GM21381 (cell line): ENCODE results near the gene MAP3K1.
"Not testable (repeated sequence)": the region's sequence is repeated elsewhere in the genome, so short reads cannot be mapped to it uniquely, and the experiment has no call there.

Experiments used
- ATAC-seq: cut with Tn5 transposase; IDR thresholded peaks from one replicate; pipeline ENCODE4 v1.9.1; 2021; ENCODE audit warnings: mild to moderate bottlenecking, moderate library complexity; ENCODE audit not compliant: unreplicated experiment

The MAP3K1 gene

DNA sequence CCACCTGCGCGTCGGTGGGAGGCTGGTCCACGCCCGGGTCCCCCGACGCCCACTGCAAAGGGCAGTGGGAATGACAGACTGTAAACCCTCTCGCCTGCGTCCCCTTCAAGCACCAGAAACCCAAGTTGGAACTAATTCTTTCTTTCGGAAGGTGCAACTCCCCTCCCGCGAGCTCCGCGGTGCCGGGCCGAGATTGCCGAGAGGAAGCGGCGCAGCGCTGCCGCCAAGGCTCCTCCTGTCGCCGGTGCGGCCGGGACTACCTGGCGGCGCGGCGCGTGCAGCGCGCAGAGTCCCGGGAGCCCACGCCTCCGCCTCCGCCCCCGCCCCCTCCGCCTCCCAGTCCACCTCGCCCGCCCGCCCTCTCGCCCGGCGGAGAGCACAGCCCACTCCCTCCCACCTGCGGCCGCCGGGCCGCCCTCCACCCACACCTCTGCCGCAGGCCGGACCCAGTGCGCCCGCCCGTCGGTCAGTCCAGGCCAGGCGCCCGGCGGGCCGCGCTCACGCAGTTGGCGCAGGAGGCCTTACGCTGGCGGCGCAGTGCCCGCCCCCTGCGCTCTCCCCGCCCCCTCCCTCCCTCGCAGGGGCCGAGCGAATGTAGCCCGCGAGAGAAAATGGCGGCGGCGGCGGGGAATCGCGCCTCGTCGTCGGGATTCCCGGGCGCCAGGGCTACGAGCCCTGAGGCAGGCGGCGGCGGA is at the start of gene MAP3K1:
Gene MAP3K1, plus strand, starts transcription at position 587 of the 695 bp plus-strand sequence. Its CDS starts 25 bp downstream, at position 612.
- peak; percentile 54 for ATAC-seq

DNA sequence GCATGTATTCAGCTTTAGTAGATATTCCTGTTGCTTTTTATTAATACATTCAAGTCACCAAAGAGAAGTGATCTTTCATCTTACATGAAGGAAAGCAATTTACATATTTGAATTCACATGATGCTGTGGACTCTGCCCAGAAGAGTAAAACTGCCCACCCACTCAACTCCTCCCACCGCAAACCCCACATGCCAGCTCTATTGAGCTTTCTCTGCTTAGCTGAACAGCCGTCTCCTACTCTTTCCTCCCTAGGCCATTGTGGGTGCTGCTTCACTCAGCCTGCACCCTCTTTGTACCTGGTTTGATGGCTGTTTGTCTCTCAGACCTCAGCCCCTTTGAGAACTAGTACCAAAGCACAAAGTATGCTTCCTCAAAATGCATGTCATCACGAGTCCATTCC is 48.4 kb upstream of the MAP3K1 start:
- no peak for ATAC-seq

DNA sequence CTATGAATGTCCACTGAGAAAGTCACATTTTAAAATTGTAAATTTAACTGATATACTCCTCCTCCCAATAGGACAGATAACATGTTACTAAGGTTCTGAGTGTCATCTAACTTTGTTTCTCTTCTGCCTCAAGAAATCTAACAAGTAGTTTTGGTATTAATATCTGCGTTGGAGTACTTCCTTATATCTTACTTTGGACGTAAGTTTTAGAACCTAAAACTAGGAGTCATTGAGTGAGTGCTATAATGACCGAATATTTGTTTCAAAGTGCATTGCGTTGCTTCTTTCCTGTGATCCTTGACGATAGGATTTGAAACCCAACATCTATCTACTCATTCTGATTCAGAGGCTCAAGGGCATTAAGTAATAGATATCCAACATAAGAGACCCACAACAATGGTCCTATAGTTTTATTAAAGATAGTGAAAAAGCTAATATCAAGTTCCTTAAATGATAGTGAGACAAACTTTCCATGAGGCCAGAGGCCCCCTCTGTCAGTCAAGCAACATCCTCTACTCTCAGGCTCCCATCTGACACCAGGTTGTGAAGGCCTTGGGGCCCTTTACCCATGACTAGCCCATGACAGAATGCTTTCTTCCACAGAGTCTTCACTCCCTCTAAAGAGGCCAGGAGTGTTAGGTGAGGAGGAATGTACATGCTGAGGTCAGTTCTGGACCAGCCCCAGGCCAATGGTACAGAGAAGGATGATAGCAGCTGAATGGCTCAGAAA is 45.3 kb upstream of the MAP3K1 start:
- ATAC-seq: no peak

DNA sequence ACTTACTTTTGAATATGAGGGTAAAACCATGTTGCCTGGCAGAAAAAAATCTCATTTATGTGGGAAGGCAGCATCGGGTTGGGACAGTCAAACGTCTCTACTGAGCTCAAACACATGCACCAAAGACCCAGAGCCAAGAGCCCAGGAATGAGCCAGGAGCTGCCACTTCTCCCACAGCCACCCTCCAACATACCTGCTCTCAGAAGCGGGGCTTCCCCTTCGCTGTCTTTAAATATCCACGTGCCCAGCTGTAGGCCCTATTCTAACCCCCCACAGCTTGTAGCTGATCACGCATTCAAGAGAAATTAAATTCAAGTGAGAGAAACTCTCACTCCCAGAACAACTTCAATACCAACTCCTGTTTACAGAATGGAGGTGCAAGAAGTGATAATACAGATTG is 42.6 kb upstream of the MAP3K1 start:
- no peak for ATAC-seq

DNA sequence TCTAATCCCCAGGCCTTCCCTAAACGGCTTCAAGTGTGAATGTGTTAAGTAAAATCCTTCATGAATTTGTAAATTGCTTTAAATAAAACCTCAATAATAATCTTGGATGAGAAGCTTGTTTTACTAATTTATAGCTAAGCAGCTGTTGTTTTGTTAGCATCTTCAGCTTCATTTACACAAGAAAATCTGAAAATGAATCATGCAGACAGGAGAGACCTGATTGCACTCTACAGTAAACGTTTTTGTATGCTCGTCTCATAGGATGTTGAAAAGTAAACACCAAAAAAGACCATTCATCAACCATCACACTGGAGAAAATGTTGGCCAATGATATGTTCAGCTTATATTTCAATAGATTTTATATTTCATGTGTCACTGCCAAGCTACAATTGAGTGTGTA is 40.4 kb upstream of the MAP3K1 start:
- no peak for ATAC-seq

DNA sequence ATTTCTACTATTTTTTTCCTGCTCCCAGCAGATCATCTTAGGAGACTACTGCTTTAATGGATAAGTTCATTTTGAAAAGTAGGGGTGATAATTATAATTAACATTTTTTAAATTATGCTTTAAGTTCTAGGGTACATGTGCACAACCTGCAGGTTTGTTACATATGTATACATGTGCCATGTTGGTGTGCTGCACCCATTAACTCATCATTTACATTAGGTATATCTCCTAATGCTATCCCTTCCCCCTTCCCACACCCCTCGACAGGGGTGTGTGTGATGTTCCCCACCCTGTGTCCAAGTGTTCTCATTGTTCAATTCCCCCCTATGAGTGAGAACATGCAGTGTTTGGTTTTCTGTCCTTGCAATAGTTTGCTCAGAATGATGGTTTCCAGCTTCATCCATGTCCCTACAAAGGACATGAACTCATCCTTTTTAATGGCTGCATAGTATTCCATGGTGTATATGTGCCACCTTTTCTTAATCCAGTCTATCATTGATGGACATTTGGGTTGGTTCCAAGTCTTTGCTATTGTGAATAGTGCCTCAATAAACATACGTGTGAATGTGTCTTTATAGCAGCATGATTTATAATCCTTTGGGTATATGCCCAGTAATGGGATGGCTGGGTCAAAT is 39.0 kb upstream of the MAP3K1 start:
- not testable (repeated sequence) for ATAC-seq

DNA sequence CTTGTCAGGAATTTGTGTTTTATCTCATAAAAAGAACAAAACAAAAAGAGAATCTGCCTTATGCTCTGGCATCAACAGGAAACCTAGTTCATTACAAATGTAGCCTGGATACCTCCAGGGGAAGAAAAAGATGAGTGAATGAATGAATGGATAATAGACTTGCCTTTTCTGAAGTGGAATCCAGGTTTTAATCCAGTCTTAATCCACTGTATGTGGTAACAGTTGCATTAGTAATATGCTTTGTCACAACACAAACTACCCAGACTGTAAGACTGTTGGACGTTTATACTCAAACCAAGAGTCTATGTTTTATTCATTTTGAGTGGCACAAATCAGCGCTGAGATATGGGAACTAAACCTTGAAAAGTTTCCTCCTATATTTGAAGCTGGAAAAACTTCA is 32.1 kb upstream of the MAP3K1 start:
- ATAC-seq: no peak

DNA sequence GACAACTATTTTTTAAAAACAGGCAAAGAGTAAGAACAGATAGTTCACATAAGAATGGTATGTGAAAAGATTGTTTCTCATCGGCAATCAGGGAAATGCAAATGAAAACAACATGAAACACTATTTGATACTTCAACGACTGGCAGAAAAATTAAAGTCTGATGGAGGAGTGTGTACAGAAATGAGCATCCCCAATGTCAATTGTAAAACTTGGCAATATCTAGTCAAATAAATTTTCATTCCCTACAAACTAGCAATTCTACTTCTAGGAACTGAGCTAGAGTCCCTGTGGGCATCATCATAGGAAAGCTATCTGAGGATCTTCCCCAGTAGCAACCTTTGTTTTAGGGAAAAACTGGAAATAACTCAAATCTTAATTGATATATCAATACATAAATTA is 29.0 kb upstream of the MAP3K1 start:
- no peak for ATAC-seq

DNA sequence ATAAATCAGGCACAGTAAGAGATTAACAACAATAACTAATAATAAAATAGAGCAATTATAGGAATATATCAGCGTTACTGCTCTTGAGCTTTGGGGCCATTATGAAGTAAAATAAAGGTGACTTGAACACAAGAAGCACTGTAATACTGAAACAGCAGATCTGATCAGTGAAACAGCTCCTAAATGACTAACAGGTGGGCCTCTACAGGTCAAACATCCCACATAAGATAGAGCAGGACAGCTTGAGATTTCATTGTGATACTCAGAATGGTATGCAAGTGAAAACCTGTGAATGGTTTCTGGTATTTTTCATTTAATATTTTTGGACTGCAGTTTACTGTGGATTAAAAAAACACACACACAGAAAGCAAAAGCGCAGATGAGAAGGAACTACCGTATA is 24.0 kb upstream of the MAP3K1 start:
- peak; percentile 57 for ATAC-seq

DNA sequence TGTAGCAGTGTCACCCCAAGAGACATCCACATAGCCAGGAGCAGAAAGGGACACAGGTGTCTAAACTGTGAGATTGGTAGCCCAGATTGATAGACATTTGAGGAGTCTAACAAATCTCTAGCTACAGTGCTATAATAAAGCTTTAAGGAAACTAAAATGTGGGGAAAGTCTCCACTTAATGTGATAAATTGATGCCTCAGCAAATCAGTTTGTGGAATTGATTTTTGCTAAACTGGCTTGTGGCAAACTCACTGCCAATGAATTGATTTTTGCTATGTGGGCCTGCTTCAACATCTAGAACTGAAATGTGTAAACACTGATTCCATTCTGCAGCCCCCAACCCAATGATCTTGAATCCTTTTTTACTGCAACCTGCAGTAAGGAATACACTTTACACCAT is 16.8 kb upstream of the MAP3K1 start:
- ATAC-seq: no peak

DNA sequence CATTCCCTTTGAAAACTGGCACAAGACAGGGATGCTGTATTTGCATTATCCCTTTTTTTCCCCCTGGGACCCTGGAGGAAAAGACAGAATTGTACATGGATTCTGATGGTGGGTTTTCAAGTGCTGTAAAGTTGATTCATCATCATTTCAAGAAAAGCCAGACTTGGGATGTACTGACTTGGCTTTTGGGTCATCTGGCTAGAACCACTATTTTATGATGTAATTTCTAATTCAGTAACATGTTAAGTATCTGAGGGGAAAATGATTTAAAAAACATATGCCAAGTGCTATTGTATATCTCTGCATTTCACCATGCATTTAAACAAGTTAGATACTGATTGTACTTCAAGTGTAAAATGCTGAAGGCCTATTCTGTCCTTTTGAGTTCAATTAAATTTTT is 15.2 kb upstream of the MAP3K1 start:
- no peak for ATAC-seq

DNA sequence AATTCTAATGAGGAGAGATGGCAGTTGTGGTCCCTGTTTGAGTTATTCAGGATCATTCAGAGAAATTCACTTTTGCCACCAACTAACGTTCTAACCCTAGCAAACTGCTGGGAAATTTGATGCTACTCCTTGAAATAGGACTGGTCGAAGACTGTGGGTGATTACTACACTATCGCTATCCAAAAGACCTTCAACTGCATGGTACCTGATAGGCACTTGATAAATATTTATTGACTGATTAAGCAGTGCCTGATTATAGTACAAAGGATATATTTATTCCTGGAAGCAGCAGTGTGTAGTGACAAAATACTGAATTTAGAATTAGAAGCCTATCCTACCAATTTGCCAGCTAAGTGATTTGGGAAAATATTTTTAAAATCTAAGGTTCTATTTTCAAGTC is 14.1 kb upstream of the MAP3K1 start:
- no peak for ATAC-seq

DNA sequence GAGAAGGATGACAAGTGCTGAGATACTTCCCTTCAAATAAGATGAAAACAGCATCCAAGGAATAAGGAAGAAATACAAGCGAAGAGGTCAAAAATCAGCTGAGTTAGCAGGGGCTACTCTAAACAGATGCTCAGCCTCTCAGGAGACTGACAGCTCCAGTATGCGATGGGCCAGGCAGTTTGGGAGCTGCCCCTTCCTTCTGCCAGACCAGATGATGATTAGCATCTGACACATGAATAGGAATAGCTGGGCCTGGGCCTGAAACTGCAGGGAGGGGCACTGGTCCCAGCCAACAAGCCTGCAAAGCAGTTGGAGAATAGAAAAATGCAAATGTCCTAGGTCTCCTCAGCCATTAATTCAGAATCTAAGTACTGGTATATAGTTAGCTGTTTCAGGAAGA is 13.1 kb upstream of the MAP3K1 start:
- no peak for ATAC-seq

DNA sequence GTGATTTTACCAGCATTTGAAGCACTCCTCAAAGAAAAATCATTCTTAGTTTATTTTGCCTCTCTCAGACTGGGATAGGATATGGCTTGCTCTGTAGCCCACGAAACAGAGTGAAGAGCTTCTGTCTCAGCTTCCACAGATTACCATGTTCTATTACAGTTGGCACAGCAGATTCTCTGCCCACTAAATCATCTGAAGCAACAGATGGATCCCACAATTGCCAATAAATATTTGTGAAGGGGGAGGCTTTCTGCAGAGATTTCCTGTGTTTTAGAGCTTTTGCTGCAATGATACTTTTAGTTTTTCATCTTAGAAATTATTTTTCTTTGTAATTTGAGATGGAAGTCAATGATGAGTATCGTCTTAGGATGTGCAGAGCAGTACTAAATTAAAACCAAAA is 12.3 kb upstream of the MAP3K1 start:
- ATAC-seq: no peak

DNA sequence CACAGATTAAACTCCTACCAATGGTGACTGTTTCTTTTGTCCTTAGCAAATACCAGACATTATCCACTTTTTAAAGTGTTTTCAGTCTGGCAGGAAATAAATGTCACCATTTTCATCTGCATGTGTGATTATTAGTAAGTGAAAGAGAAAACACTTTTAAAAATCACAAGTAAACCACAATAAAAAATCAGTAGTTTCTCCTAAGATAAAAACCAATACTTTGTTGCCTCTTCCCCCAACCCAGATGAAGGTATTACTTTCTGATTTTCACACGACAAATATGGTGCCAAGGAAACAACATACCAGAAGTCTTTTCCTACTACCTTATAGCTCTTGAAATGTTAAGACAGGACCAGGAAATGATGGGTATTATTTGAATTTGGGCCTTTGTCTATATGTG is 11.5 kb upstream of the MAP3K1 start:
- no peak for ATAC-seq

DNA sequence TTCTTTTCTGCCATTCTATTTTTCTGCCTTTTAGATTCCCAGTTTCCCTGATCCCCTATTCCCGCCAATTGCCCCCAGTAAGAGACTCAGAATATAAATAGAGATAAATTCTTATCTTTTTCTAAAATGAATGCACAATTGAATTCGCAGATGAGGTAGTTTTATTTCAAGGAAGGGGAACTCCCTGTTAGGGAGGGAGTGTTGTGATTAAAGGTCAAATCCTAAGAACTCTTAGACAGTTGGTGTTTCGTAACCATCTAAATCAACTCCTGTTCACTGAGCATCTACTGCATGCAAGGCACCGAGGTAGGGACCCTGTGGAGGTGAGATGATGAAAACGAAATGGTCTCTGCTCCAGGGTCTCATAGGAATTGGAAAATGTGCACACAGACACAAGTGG is 7.7 kb upstream of the MAP3K1 start:
- no peak for ATAC-seq

DNA sequence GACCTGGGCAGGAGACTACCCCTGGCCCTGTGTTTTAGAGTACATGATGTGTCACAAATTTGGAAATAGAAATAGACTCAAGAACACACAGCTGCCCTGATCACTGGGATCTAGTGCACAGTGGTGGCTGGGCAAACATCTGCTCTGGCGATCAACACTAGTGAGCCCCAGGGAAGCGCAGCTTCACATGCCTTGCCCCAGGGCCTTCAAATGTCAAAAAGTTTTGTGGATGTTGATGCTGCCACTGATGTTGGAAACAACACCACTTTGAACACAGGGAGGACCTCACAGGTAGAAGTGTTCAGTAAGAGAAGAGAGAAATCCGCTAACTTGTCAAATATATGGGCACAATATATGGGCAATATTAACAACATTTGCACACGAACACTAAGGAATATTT is 7.1 kb upstream of the MAP3K1 start:
- ATAC-seq: no peak

DNA sequence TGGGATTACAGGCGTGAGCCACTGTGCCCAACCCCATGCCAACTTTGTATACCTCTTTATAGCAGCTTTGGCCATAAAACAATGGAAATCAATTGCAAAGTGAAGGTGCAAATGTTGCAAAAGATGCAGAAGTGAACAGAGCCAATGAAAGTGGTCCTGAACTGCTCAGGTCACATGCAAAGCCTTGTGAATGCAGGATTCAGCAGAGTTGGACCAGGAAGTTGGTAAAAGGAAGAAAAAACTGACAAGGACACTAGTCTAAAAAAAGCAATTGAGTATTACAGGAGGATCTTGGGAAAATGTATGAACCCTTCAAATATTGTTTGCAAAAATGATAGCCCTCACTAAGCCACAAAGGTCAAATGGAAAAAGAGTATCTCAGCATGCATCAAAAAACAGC is 4.5 kb upstream of the MAP3K1 start:
- ATAC-seq: no peak

DNA sequence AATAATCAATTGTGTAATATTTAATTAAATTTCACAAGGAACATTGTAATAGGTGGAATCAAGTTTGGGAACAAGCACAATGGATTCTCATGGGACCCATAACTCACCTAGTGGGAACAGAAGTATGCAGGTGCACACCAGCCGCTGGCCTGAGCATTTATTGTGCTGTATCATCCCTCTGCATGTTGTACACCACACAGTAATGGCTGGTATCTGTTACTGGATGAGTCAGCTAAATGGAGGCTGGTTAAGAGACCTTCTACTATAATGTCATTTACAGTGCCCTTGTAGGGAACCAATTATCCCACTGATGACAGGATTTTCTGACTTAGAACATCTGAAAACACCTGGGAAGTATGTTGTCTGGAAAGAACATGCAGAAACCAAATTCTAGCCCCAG is 3.2 kb upstream of the MAP3K1 start:
- no peak for ATAC-seq

DNA sequence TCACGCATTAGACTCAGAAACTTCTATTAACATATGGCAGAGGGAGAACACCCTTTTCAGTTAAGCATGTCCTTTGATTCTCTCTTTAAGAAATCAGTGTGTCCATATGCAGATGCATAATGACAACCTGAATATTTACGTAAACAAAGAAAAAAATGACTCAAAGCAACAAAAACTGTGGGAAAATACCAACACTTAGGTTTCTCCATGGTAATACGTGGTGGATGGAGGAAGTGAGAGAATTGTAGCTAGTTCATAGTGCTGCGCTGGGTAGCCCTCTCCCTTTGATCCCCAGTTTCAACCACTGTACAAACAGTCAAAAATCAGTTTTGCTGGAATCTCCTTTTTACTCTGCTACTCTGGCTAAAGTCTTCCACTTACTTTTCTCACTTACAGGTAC is 2.0 kb upstream of the MAP3K1 start:
- no peak for ATAC-seq

DNA sequence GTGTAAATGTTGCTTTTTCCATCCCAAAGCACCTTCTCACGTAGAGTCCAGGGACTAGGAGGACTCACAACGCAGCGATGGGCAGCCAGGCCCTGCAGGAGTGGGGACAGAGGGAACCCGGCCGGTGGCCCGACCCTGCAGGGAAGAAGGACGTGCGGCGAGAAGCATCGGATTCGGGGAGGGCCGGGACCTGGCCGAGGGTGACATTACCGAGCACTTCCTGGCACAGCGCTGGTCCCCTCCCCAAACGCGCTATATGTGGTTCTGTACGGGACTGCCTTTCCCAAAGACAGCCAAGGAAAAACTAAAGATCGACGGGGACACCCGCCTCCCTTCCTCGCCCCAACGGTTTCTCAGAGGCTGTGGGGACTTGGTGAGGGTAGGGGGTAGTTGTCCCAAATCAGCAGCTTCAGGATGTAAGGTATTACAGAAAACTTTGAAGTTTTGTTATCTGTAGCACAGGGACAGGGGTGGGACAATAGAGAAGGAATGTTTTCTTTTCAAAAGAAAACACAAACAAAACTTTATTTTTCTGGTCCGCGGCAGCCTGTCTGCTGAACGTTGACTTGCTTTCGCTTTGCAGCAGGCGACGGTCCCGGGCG is 887 bp upstream of the MAP3K1 start:
- ATAC-seq: no peak
